ENCODE measurements around the gene TIMM29.

TIMM29 gene

GRCh38 chr19:10887616-10888367, 40.8 kb upstream of the TIMM29 start:
- TF ChIP-seq CTCF (IDR thresholded peaks at IDR 0.05), result no peak
- no peak overlapping the region for H3K27ac ChIP-seq
- no peaks in the 10 kb centered on the region for H3K36me3 ChIP-seq
- H3K4me1 ChIP-seq (ENCODE audit: control insufficient read depth in 1 of 2, insufficient read depth in 1 of 2, low read depth in 1 of 2, low read length in 1 of 2), result no peaks in the 10 kb centered on the region
- H3K27me3 ChIP-seq, result no peaks in the 10 kb centered on the region
- no peak overlapping the region for H3K4me3 ChIP-seq (ENCODE audit: low read depth in 1 of 2, low read length in 1 of 2)
- H3K9me3 ChIP-seq, result no peaks in the 10 kb centered on the region

GRCh38 chr19:10888421-10888866, 40.2 kb upstream of the TIMM29 start:
- Histone ChIP-seq H3K4me1 (ENCODE audit: control insufficient read depth in 1 of 2, insufficient read depth in 1 of 2, low read depth in 1 of 2, low read length in 1 of 2) (no peaks in the 10 kb centered on the region), H3K36me3 (no peaks in the 10 kb centered on the region), H3K27ac (no peak overlapping the region), H3K27me3 (no peaks in the 10 kb centered on the region), H3K9me3 (no peaks in the 10 kb centered on the region), H3K4me3 (ENCODE audit: low read depth in 1 of 2, low read length in 1 of 2) (no peak overlapping the region)
- no peak for TF ChIP-seq CTCF (IDR thresholded peaks at IDR 0.05)

GRCh38 chr19:10889880-10890279, 38.7 kb upstream of the TIMM29 start:
- H3K27ac ChIP-seq, result no peak overlapping the region
- no peaks in the 10 kb centered on the region for H3K36me3 ChIP-seq
- H3K27me3 ChIP-seq, result no peaks in the 10 kb centered on the region
- no peak overlapping the region for H3K4me3 ChIP-seq (ENCODE audit: low read depth in 1 of 2, low read length in 1 of 2)
- H3K9me3 ChIP-seq, result no peaks in the 10 kb centered on the region
- no peaks in the 10 kb centered on the region for H3K4me1 ChIP-seq (ENCODE audit: control insufficient read depth in 1 of 2, insufficient read depth in 1 of 2, low read depth in 1 of 2, low read length in 1 of 2)
- no peak for TF ChIP-seq CTCF (IDR thresholded peaks at IDR 0.05)

GRCh38 chr19:10891405-10892086, 37.1 kb upstream of the TIMM29 start:
- Histone ChIP-seq H3K4me1 (ENCODE audit: control insufficient read depth in 1 of 2, insufficient read depth in 1 of 2, low read depth in 1 of 2, low read length in 1 of 2) (peaks cover under 1 to 1% of the 10 kb centered on the region in 2 experiments), H3K4me3 (ENCODE audit: low read depth in 1 of 2, low read length in 1 of 2) (no peak overlapping the region), H3K27me3 (no peaks in the 10 kb centered on the region), H3K36me3 (no peaks in the 10 kb centered on the region), H3K9me3 (no peaks in the 10 kb centered on the region), H3K27ac (no peak overlapping the region)
- no peak for TF ChIP-seq CTCF (IDR thresholded peaks at IDR 0.05)

- no peak overlapping the region for H3K27ac ChIP-seq
- no peak overlapping the region for H3K4me3 ChIP-seq (ENCODE audit: low read depth in 1 of 2, low read length in 1 of 2)
Observed at GRCh38 chr19:10892256-10892655, 36.4 kb upstream of the TIMM29 start.

More at GRCh38 chr19:10892256-10892655, 36.4 kb upstream of the TIMM29 start:
- Histone ChIP-seq H3K9me3 (no peaks in the 10 kb centered on the region), H3K27me3 (no peaks in the 10 kb centered on the region), H3K36me3 (no peaks in the 10 kb centered on the region), H3K4me1 (ENCODE audit: control insufficient read depth in 1 of 2, insufficient read depth in 1 of 2, low read depth in 1 of 2, low read length in 1 of 2) (peaks cover 7 to 8% of the 10 kb centered on the region in 2 experiments)
- TF ChIP-seq CTCF (IDR thresholded peaks at IDR 0.05), result no peak
